HCT116 (cell line): ENCODE measurements around the gene GPR63. TPM values are rescaled to one million over a fixed set of nuclear protein-coding genes. Genes with fewer than 3 reads are reported as not detected.

Experiments used
- ATAC-seq: fragments of 200-7000 bp; cut with Tn5 transposase; 2 replicates; pipeline ENCODE4 v1.9.1; 2020; ENCODE audit warnings: mild to moderate bottlenecking, moderate library complexity
- BruUV-seq: library from RNA; stranded (reverse); fragments of 400-500 nt; replicated peaks from 2 replicates; lab custom pipeline; 2021; lab: Mats Ljungman, UMichigan
- CTCF ChIA-PET: fragments of 300-600 bp; sonication (Branson Sonifier 250); formaldehyde crosslinking; loops from one replicate; lab custom pipeline; 2021; ENCODE audit warnings: antibody characterized with exemption; lab: Charles Lee
- POLR2A ChIA-PET: fragments of 300-600, 350-600 bp; sonication (Branson Sonifier 250); formaldehyde crosslinking; loops from one replicate; lab custom pipeline; 2021; ENCODE audit warnings: antibody characterized with exemption; lab: Charles Lee
- RAD21 ChIA-PET, 2 experiments: fragments of 300-600 bp; sonication (Branson Sonifier 250); formaldehyde crosslinking; loops; one replicate each; lab custom pipeline; 2023; ENCODE audit warnings: low total read pairs in 2 of 2; ENCODE audit not compliant: uncharacterized antibody in 2 of 2, unreplicated experiment in 2 of 2, low non-redundant PET in 1 of 2; lab: Charles Lee
- DNase-seq: peaks from one replicate; pipeline ENCODE4 v3.0.0-alpha.2; 2010; ENCODE audit warnings: low read depth, low spot score
- H2AFZ ChIP-seq: fragments of 200-600 bp; shearing (Covaris generic), sonication (generic); 2 replicates; pipeline ENCODE4 v1.6.1; 2017; ENCODE audit warnings: low read depth, mixed run types, mixed read lengths, antibody characterized with exemption, low read length; ENCODE audit not compliant: poor library complexity, severe bottlenecking
- H3K27ac ChIP-seq: 2 replicates; pipeline ENCODE4 v1.5.1; 2012; ENCODE audit warnings: low read depth, low read length
- H3K27me3 ChIP-seq: fragments of 200-600 bp; sonication (generic); 2 replicates; pipeline ENCODE4 v1.6.1; 2016; ENCODE audit warnings: mixed run types, low read length, mixed read lengths; ENCODE audit not compliant: insufficient read depth
- H3K36me3 ChIP-seq, 2 experiments: fragments of 200-500 bp in 1 of 2; fragments of 200-600 bp in 1 of 2; sonication (Bioruptor generic) in 1 of 2; sonication (generic) in 1 of 2; 2 replicates each; pipeline versions ENCODE4 v1.5.1 to v1.6.1; 2014 to 2016; ENCODE audit warnings: low read length in 2 of 2, inconsistent platforms in 1 of 2, mixed read lengths in 1 of 2, mixed run types in 1 of 2; ENCODE audit not compliant: insufficient read depth in 2 of 2, control insufficient read depth in 1 of 2
- H3K4me1 ChIP-seq, 2 experiments: fragments of 200-600 bp in 1 of 2; sonication (generic) in 1 of 2; 2 replicates each; pipeline versions ENCODE4 v1.5.1 to v1.6.1; 2012 to 2017; ENCODE audit warnings: low read length in 2 of 2, inconsistent platforms in 1 of 2, mild to moderate bottlenecking in 1 of 2, mixed read lengths in 1 of 2, mixed run types in 1 of 2, moderate library complexity in 1 of 2; ENCODE audit not compliant: insufficient read depth in 2 of 2, control insufficient read depth in 1 of 2
- H3K4me2 ChIP-seq: fragments of 200-600 bp; sonication (generic); 2 replicates; pipeline ENCODE4 v1.6.1; 2017; ENCODE audit warnings: mixed run types, low read length, mixed read lengths
- H3K4me3 ChIP-seq, 2 experiments: fragments of 200-600 bp in 1 of 2; sonication (generic) in 1 of 2; replicated peaks in 1 of 2; 2 replicates each; pipeline ENCODE4 v1.5.1; 2011 to 2016; ENCODE audit warnings: low read length in 2 of 2, control low read depth in 1 of 2, low read depth in 1 of 2, mild to moderate bottlenecking in 1 of 2, mixed read lengths in 1 of 2, mixed run types in 1 of 2
- H3K79me2 ChIP-seq: fragments of 200-600 bp; sonication (generic); 2 replicates; pipeline ENCODE4 v1.6.1; 2017; ENCODE audit warnings: mild to moderate bottlenecking, mixed run types, low read length, moderate library complexity, mixed read lengths; ENCODE audit not compliant: insufficient read depth
- H3K9ac ChIP-seq: fragments of 200-600 bp; sonication (generic); 2 replicates; pipeline ENCODE4 v1.6.1; 2016; ENCODE audit warnings: low read length, mixed read lengths
- H3K9me2 ChIP-seq: fragments of 200-600 bp; sonication (generic), shearing (Covaris generic); 2 replicates; pipeline ENCODE4 v1.6.1; 2017; ENCODE audit warnings: mixed run types, mild to moderate bottlenecking, moderate library complexity; ENCODE audit not compliant: insufficient read depth
- H3K9me3 ChIP-seq, 2 experiments: fragments of 200-500 bp in 1 of 2; fragments of 200-600 bp in 1 of 2; sonication (Bioruptor generic) in 1 of 2; sonication (generic) in 1 of 2; 2 replicates each; pipeline ENCODE4 v1.6.1; 2014 to 2017; ENCODE audit warnings: low read length in 2 of 2, mixed read lengths in 2 of 2, inconsistent platforms in 1 of 2, low read depth in 1 of 2, mild to moderate bottlenecking in 1 of 2, mixed run types in 1 of 2, moderate library complexity in 1 of 2; ENCODE audit not compliant: control insufficient read depth in 1 of 2, insufficient read depth in 1 of 2
- H4K20me1 ChIP-seq: fragments of 200-600 bp; sonication (generic), shearing (Covaris generic); 2 replicates; pipeline ENCODE4 v1.6.1; 2017; ENCODE audit warnings: mixed run types, mild to moderate bottlenecking, moderate library complexity; ENCODE audit not compliant: insufficient read depth
- CEBPB ChIP-seq: IDR thresholded peaks from 2 replicates; pipeline ENCODE4 v1.6.1; 2012; ENCODE audit warnings: low read depth
- CTCF ChIP-seq, 3 experiments: fragments of 200-600 bp in 1 of 3; sonication (generic) in 1 of 3; IDR thresholded peaks in 2 of 3; conservative IDR thresholded peaks in 1 of 3; 2 replicates each; pipeline ENCODE4 v1.5.1; 2012 to 2017; ENCODE audit warnings: low read depth in 2 of 3, low read length in 2 of 3, antibody characterized with exemption in 1 of 3, borderline replicate concordance in 1 of 3, control low read depth in 1 of 3, mild to moderate bottlenecking in 1 of 3, mixed read lengths in 1 of 3, mixed run types in 1 of 3, moderate library complexity in 1 of 3; ENCODE audit not compliant: insufficient read depth in 1 of 3
- POLR2AphosphoS5 ChIP-seq: IDR thresholded peaks from 2 replicates; pipeline ENCODE4 v1.6.1; 2011; ENCODE audit warnings: mild to moderate bottlenecking, low read depth, low read length, moderate library complexity
- SP1 ChIP-seq: IDR thresholded peaks from 2 replicates; pipeline ENCODE4 v1.6.1; 2012; ENCODE audit warnings: low read depth
- YY1 ChIP-seq: IDR thresholded peaks from 2 replicates; pipeline ENCODE4 v1.6.1; 2011; ENCODE audit warnings: low read length, low read depth, moderate library complexity, mild to moderate bottlenecking; ENCODE audit not compliant: insufficient replicate concordance; ENCODE audit errors: extremely low read depth
- intact Hi-C: fragments of 100-400 bp; cut with micrococcal nuclease; formaldehyde crosslinking; loops from 2 replicates; pipeline ENCODE4 v1.10.0; 2022
- total RNA-seq: library from RNA; stranded (reverse); gene quantifications from one replicate; pipeline ENCODE4 v1.2.1, GENCODE V29; 2021; ENCODE audit not compliant: unreplicated experiment
- TF ChIP-seq, protein P1 (sequence below): IDR thresholded peaks from 2 replicates; pipeline ENCODE4 v1.6.1; 2012; ENCODE audit warnings: low read depth

The GPR63 gene
- total RNA-seq, 1 experiment from 2014 or later = 3.5 TPM

GRCh38 chr6:96777113-96777512, 60.2 kb downstream of the GPR63 start:
- no peak for TF ChIP-seq POLR2AphosphoS5
- TF ChIP-seq SP1 = no peak
- no peak for TF ChIP-seq CEBPB
- TF ChIP-seq, protein P1, sequence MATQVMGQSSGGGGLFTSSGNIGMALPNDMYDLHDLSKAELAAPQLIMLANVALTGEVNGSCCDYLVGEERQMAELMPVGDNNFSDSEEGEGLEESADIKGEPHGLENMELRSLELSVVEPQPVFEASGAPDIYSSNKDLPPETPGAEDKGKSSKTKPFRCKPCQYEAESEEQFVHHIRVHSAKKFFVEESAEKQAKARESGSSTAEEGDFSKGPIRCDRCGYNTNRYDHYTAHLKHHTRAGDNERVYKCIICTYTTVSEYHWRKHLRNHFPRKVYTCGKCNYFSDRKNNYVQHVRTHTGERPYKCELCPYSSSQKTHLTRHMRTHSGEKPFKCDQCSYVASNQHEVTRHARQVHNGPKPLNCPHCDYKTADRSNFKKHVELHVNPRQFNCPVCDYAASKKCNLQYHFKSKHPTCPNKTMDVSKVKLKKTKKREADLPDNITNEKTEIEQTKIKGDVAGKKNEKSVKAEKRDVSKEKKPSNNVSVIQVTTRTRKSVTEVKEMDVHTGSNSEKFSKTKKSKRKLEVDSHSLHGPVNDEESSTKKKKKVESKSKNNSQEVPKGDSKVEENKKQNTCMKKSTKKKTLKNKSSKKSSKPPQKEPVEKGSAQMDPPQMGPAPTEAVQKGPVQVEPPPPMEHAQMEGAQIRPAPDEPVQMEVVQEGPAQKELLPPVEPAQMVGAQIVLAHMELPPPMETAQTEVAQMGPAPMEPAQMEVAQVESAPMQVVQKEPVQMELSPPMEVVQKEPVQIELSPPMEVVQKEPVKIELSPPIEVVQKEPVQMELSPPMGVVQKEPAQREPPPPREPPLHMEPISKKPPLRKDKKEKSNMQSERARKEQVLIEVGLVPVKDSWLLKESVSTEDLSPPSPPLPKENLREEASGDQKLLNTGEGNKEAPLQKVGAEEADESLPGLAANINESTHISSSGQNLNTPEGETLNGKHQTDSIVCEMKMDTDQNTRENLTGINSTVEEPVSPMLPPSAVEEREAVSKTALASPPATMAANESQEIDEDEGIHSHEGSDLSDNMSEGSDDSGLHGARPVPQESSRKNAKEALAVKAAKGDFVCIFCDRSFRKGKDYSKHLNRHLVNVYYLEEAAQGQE = no peak
- ChIA-PET RAD21 (no interaction called here), POLR2A (no interaction called here), CTCF (no interaction called here)
- no peaks in the 10 kb centered on the region for H3K9me3 ChIP-seq
- H3K4me1 ChIP-seq = no peaks in the 10 kb centered on the region
- no peaks in the 10 kb centered on the region for H3K9me2 ChIP-seq
- no peak overlapping the region for H3K4me2 ChIP-seq
- no peaks in the 10 kb centered on the region for H4K20me1 ChIP-seq
- H3K79me2 ChIP-seq = no peaks in the 10 kb centered on the region
- H3K27me3 ChIP-seq = no peaks in the 10 kb centered on the region
- intact Hi-C loops = no loop called here
- no TSS peak for BruUV-seq
- H3K9ac ChIP-seq = no peak overlapping the region
- no peak for ATAC-seq
- no peak overlapping the region for H2AFZ ChIP-seq
- DNase-seq = no peak
- no peak overlapping the region for H3K4me3 ChIP-seq
- no peak overlapping the region for H3K27ac ChIP-seq
- no peaks in the 10 kb centered on the region for H3K36me3 ChIP-seq

DNA sequence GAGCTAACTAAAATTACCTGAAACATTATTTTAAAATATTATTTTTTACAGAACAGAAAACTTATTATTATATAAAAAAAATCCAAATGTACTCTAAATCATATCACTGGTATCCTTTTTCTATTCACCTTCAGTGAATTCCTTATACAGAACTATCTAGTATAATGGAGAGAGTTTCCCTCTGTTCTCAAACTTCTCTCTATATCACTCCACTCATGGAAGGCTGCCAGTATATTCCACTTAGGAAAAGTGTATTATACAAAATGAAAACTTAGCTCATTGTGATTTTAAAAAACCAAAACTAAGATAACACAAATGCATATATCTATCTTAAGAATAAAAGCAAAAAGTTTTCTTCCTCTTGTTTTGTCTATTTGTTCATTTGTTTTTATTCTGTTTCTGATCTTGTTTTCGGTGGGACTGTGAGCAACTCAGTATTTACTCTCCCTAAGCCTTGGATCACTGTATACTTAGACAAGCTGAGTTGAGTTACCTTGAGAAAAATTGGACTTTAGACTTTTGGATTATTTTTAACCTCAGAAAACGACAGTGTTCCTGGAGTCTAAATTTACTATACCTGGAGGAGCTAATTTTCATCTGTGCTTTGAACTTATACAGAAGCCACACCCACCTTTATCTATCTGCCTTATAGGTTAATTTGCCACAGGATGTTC, 61.4 kb downstream of the GPR63 start:
- no peaks in the 10 kb centered on the region for H4K20me1 ChIP-seq
- no peaks in the 10 kb centered on the region for H3K79me2 ChIP-seq
- H3K36me3 ChIP-seq = no peaks in the 10 kb centered on the region
- no peak for ATAC-seq
- no peaks in the 10 kb centered on the region for H3K9me3 ChIP-seq
- ChIA-PET RAD21 (no interaction called here), POLR2A (no interaction called here), CTCF (no interaction called here)
- no peaks in the 10 kb centered on the region for H3K4me1 ChIP-seq
- no TSS peak for BruUV-seq
- no peak overlapping the region for H3K9ac ChIP-seq
- no peak overlapping the region for H3K4me3 ChIP-seq
- no peak overlapping the region for H3K4me2 ChIP-seq
- no peak overlapping the region for H2AFZ ChIP-seq
- no peaks in the 10 kb centered on the region for H3K9me2 ChIP-seq
- no peak overlapping the region for H3K27ac ChIP-seq
- DNase-seq = no peak
- intact Hi-C loops = no loop called here
- H3K27me3 ChIP-seq = no peaks in the 10 kb centered on the region
- TF ChIP-seq SP1 (no peak), CTCF (IDR thresholded peaks at IDR 0.05 in 2 of 3, conservative IDR thresholded peaks at IDR 0.05 in 1 of 3; ENCODE audit: borderline replicate concordance in 1 of 3, insufficient read depth in 1 of 3, low read depth in 2 of 3, low read length in 2 of 3) (no peak), YY1 (no peak)
- TF ChIP-seq, protein P1 = no peak
